Left ventricle myocardium inferior (tissue), 1 donor: ENCODE results near the gene ITGA7. TPM values are rescaled to one million over a fixed set of nuclear protein-coding genes. Genes with fewer than 3 reads are reported as not detected.

ENCODE experiments used
- DNase-seq: peaks from one replicate; pipeline ENCODE4 v3.0.0-alpha.2; 2020
- H3K27ac ChIP-seq: fragments of 200-600 bp; replicated peaks from 2 replicates; pipeline ENCODE4 v1.8.0; 2021
- H3K27me3 ChIP-seq: fragments of 200-600 bp; 2 replicates; pipeline ENCODE4 v1.8.0; 2021; ENCODE audit warnings: low read depth
- H3K36me3 ChIP-seq: fragments of 200-600 bp; 2 replicates; pipeline ENCODE4 v1.8.0; 2021
- H3K4me1 ChIP-seq: fragments of 200-600 bp; 2 replicates; pipeline ENCODE4 v1.8.0; 2021
- H3K4me3 ChIP-seq: fragments of 200-600 bp; 2 replicates; pipeline ENCODE4 v1.8.0; 2021; ENCODE audit warnings: mild to moderate bottlenecking, moderate library complexity
- H3K9me3 ChIP-seq: fragments of 200-600 bp; replicated peaks from 2 replicates; pipeline ENCODE4 v1.8.0; 2021
- CTCF ChIP-seq: fragments of 200-600 bp; IDR thresholded peaks from 2 replicates; pipeline ENCODE4 v1.8.0; 2021; ENCODE audit warnings: antibody characterized with exemption, mild to moderate bottlenecking, borderline replicate concordance
- intact Hi-C: fragments of 100-400 bp; cut with micrococcal nuclease; formaldehyde crosslinking; loops from one replicate; pipeline ENCODE4 v1.11.0; 2022
- total RNA-seq: library from RNA; stranded (reverse); fragmentation: NEBNext Ultra II Directional; extraction: Animal tissue kit (Norgen Biotek cat#: 25700); gene quantifications from one replicate; pipeline ENCODE4 v1.2.1, GENCODE V29; 2021
- donor health status: DM: no; HTN: yes; CAD: no; lungs with severe emphysema.

The ITGA7 gene
- total RNA-seq, 1 donor from 2014 or later: 520 TPM

DNA sequence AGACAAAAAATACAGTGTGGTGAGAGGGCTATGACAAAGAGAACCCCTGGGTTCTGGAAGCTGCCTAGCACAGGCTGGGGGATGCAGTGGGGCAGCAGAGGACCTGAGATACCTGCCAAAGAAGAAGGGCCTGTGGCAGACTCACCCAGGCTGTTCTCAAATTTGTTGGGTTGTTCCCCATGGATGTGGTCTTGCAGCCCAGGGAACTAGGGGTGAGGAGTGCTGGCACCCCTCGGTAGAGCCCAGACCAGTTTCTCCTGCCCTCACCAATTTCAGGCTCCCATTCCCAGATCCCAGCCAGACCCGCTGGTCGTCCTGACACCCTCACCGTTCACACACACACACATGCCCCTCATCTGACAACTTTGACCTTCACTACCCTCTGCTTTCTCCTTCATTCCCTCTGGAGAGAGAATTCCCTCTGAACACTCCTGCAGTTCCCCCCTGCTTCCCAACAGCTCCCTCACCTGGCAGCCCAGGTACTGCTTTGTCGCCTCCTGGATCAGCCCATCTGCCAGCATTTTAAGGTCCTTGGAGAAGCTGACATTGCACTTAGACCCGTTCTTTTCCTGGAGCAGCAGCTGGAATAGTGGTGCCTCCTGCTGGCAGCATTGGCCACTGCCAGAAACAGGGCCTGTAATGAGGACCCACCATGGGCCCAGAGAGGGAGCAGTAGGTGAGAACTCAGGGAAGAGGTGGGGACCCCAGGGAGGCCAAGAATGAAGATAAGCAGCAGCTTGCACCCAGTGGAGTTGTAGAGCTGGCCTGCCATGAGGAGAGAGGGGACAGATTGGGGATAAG is 29.3 kb upstream of the ITGA7 start:
- intact Hi-C loops: loop anchor here (5.0 kb wide), 1 partner anchor 200 kb away; no protein-coding TSS in a partner anchor
- TF ChIP-seq CTCF: peak; percentile 80
- Histone ChIP-seq H3K9me3 (no peaks in the 10 kb centered on the region), H3K27ac (peak overlapping the region; percentile 75), H3K4me3 (no peak overlapping the region), H3K27me3 (no peaks in the 10 kb centered on the region), H3K36me3 (no peaks in the 10 kb centered on the region), H3K4me1 (peaks cover 22% of the 10 kb centered on the region)
- DNase-seq: peak; percentile 64

GRCh38 chr12:55736076-55736475 is 28.4 kb upstream of the ITGA7 start:
- H3K4me1 ChIP-seq: peaks cover 22% of the 10 kb centered on the region
- intact Hi-C loops: loop anchor here (5.0 kb wide), 1 partner anchor 201 kb away; no protein-coding TSS in a partner anchor

GRCh38 chr12:55734595-55734994 is 26.9 kb upstream of the ITGA7 start:
- Histone ChIP-seq H3K27me3 (no peaks in the 10 kb centered on the region), H3K36me3 (no peaks in the 10 kb centered on the region), H3K4me1 (peaks cover 37% of the 10 kb centered on the region), H3K4me3 (no peak overlapping the region), H3K9me3 (no peaks in the 10 kb centered on the region), H3K27ac (no peak overlapping the region)
- TF ChIP-seq CTCF: no peak
- intact Hi-C loops: no loop called here
- DNase-seq: no peak

More at GRCh38 chr12:55736076-55736475, 28.4 kb upstream of the ITGA7 start:
- no peaks in the 10 kb centered on the region for H3K27me3 ChIP-seq
- no peaks in the 10 kb centered on the region for H3K36me3 ChIP-seq
- no peak overlapping the region for H3K4me3 ChIP-seq
- no peak for TF ChIP-seq CTCF
- DNase-seq: no peak
- H3K27ac ChIP-seq: no peak overlapping the region
- no peaks in the 10 kb centered on the region for H3K9me3 ChIP-seq

DNA sequence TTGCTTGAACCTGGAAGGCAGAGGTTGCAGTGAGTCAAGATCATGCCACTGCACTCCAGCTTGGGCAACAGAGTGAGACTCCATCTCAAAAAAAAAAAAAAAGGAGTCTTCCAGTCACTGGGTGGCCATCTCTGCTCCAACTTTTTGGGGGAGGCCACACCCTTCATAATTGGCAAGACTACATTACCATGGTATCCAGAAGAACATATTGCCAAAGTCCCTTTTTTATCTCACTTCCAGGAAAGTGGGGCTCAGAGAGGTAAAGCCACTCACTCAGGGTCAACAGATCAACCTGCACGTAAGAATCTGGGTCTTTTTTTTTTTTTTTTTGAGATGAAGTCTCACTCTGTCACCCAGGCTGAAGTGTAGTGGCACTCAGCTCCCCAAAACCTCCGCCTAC is 26.2 kb upstream of the ITGA7 start:
- DNase-seq: no peak
- H3K36me3 ChIP-seq: no peaks in the 10 kb centered on the region
- H3K9me3 ChIP-seq: no peaks in the 10 kb centered on the region
- no peaks in the 10 kb centered on the region for H3K27me3 ChIP-seq
- peaks cover 37% of the 10 kb centered on the region for H3K4me1 ChIP-seq
- no peak overlapping the region for H3K27ac ChIP-seq
- intact Hi-C loops: no loop called here
- no peak for TF ChIP-seq CTCF
- H3K4me3 ChIP-seq: no peak overlapping the region

GRCh38 chr12:55733021-55733555 is 25.4 kb upstream of the ITGA7 start:
- intact Hi-C loops: no loop called here

More at GRCh38 chr12:55733021-55733555, 25.4 kb upstream of the ITGA7 start:
- Histone ChIP-seq H3K27me3 (no peaks in the 10 kb centered on the region), H3K9me3 (no peaks in the 10 kb centered on the region), H3K27ac (no peak overlapping the region), H3K36me3 (no peaks in the 10 kb centered on the region), H3K4me1 (peaks cover 38% of the 10 kb centered on the region), H3K4me3 (no peak overlapping the region)
- no peak for TF ChIP-seq CTCF
- DNase-seq: no peak
